ENCODE data around the gene FAM20A. TPM values are rescaled to one million over a fixed set of nuclear protein-coding genes. Genes with fewer than 3 reads are reported as not detected.

The FAM20A gene
- total and polyA plus RNA-seq, 2 experiments from 2014 or later = 15.6 to 15.9 TPM

GRCh38 chr17:68539548-68540467 is 61.4 kb downstream of the FAM20A start:
- peak; percentile 24 to 57 for DNase-seq (ENCODE audit: low read depth in 1 of 2, low spot score in 1 of 2)
- Histone ChIP-seq H3K36me3 (peaks cover 11% of the 10 kb centered on the region), H3K4me1 (ENCODE audit: low read depth) (peaks cover 3% of the 10 kb centered on the region), H3K4me3 (no peak overlapping the region), H3K27me3 (no peaks in the 10 kb centered on the region), H3K9me3 (ENCODE audit: low read depth) (no peaks in the 10 kb centered on the region), H3K27ac (peak overlapping the region; percentile 77)
- peak; percentile 40 for TF ChIP-seq CTCF (IDR thresholded peaks at IDR 0.05; ENCODE audit: low read depth, low read length)

DNA sequence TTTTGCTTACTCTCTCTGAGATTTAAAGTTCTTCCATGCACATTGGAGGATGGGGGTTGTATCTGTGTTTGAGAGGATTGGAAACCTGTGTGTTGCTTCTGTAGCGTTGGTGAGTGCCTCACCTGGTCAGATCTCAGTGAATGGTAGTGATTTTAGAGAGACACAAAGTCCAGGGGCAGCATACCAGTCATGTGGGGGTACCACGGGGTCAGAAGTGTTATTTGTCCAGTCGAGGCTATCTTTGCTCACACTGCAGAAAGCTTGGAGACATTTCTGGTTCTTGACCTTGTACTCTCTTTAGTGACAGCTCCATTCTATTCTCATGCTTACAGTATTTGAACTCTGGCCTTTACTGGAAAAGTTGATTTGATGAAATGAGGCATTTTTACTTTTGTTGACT is 65.2 kb downstream of the FAM20A start:
- Histone ChIP-seq H3K4me1 (ENCODE audit: low read depth) (peaks cover 3% of the 10 kb centered on the region), H3K4me3 (no peak overlapping the region), H3K27me3 (no peaks in the 10 kb centered on the region), H3K36me3 (peaks cover 33% of the 10 kb centered on the region), H3K9me3 (ENCODE audit: low read depth) (no peaks in the 10 kb centered on the region), H3K27ac (peak overlapping the region; percentile 71)
- TF ChIP-seq CTCF (IDR thresholded peaks at IDR 0.05; ENCODE audit: low read depth, low read length) = no peak
- no peak for DNase-seq (ENCODE audit: low read depth in 1 of 2, low spot score in 1 of 2)

GRCh38 chr17:68534695-68535088 is 66.5 kb downstream of the FAM20A start:
- Histone ChIP-seq H3K4me1 (ENCODE audit: low read depth) (no peaks in the 10 kb centered on the region), H3K27me3 (no peaks in the 10 kb centered on the region), H3K27ac (peak overlapping the region; percentile 71), H3K4me3 (no peak overlapping the region), H3K36me3 (peaks cover 46% of the 10 kb centered on the region), H3K9me3 (ENCODE audit: low read depth) (no peaks in the 10 kb centered on the region)
- no peak for TF ChIP-seq CTCF (IDR thresholded peaks at IDR 0.05; ENCODE audit: low read depth, low read length)
- no peak for DNase-seq (ENCODE audit: low read depth in 1 of 2, low spot score in 1 of 2)

GRCh38 chr17:68533887-68534694 is 67.1 kb downstream of the FAM20A start:
- TF ChIP-seq CTCF (IDR thresholded peaks at IDR 0.05; ENCODE audit: low read depth, low read length) = peak; percentile 40
- Histone ChIP-seq H3K4me1 (ENCODE audit: low read depth) (no peaks in the 10 kb centered on the region), H3K9me3 (ENCODE audit: low read depth) (no peaks in the 10 kb centered on the region), H3K36me3 (peaks cover 52% of the 10 kb centered on the region), H3K27ac (peak overlapping the region; percentile 71), H3K4me3 (no peak overlapping the region), H3K27me3 (no peaks in the 10 kb centered on the region)
- DNase-seq (ENCODE audit: low read depth in 1 of 2, low spot score in 1 of 2) = peak in 1 of 2 donors; percentile 47

- peaks cover 60% of the 10 kb centered on the region for H3K36me3 ChIP-seq
- H3K4me1 ChIP-seq (ENCODE audit: low read depth) = no peaks in the 10 kb centered on the region
- peak overlapping the region; percentile 9 for H3K27ac ChIP-seq
- H3K27me3 ChIP-seq = no peaks in the 10 kb centered on the region
- no peak overlapping the region for H3K4me3 ChIP-seq
- TF ChIP-seq CTCF (IDR thresholded peaks at IDR 0.05; ENCODE audit: low read depth, low read length) = no peak
- no peak for DNase-seq (ENCODE audit: low read depth in 1 of 2, low spot score in 1 of 2)
- H3K9me3 ChIP-seq (ENCODE audit: low read depth) = no peaks in the 10 kb centered on the region
These were observed 68.3 kb downstream of the FAM20A start for GRCh38 chr17:68532826-68533225.
